Heart right ventricle (tissue), 16 donors: ENCODE measurements around the gene TMEM200C. TPM values are rescaled to one million over a fixed set of nuclear protein-coding genes. Genes with fewer than 3 reads are reported as not detected.

Experiments used
- ATAC-seq, 8 donors: fragments of 200-7000 bp; cut with Tn5 transposase; one replicate each; pipeline ENCODE4 v1.9.1; 2020; ENCODE audit warnings: mild to moderate bottlenecking in 8 of 8, moderate library complexity in 8 of 8, moderate number of reproducible peaks in 1 of 8
- DNase-seq, 2 donors: peaks; one replicate each; pipeline ENCODE4 v3.0.0-alpha.2; 2020
- H3K27ac ChIP-seq, 10 donors: fragments of 200-600 bp; sonication (generic) in 2 of 10; one replicate each; pipeline versions ENCODE4 v1.5.0 to v1.8.0; 2020 to 2022; ENCODE audit warnings: mild to moderate bottlenecking in 3 of 10
- H3K27me3 ChIP-seq, 7 donors: fragments of 200-600 bp; one replicate each; pipeline ENCODE4 v1.8.0; 2021 to 2022; ENCODE audit warnings: mild to moderate bottlenecking in 2 of 7
- H3K36me3 ChIP-seq, 9 donors: fragments of 200-600 bp; sonication (generic) in 1 of 9; one replicate each; pipeline versions ENCODE4 v1.5.0 to v1.8.0; 2020 to 2022; ENCODE audit warnings: mild to moderate bottlenecking in 2 of 9
- H3K4me1 ChIP-seq, 9 donors: fragments of 200-600 bp; sonication (generic) in 1 of 9; one replicate each; pipeline versions ENCODE4 v1.5.0 to v1.8.0; 2020 to 2022; ENCODE audit warnings: mild to moderate bottlenecking in 4 of 9
- H3K4me3 ChIP-seq, 10 donors: fragments of 200-600 bp; sonication (generic) in 2 of 10; one replicate each; pipeline versions ENCODE4 v1.5.0 to v1.8.0; 2020 to 2022; ENCODE audit warnings: mild to moderate bottlenecking in 7 of 10, moderate library complexity in 2 of 10
- H3K9me3 ChIP-seq, 11 donors: fragments of 200-600 bp in 10 of 11; sonication (generic) in 2 of 11; one replicate each; pipeline versions ENCODE4 v1.5.0 to v1.8.0; 2013 to 2022; ENCODE audit warnings: mild to moderate bottlenecking in 2 of 11, control low read depth in 1 of 11, moderate library complexity in 1 of 11
- WGBS, 2 donors: extraction: QIAGEN DNeasy Blood & Tissue Kit; methylation state at CpG; one replicate each; pipeline ENCODE4 v1.1.7; 2013; ENCODE audit warnings: inconsistent platforms in 1 of 2; 5-methylcytosine and 5-hydroxymethylcytosine counted together
- intact Hi-C, 10 donors: fragments of 100-400 bp; cut with DNase I; formaldehyde crosslinking; loops; one replicate each; pipeline versions ENCODE4 v1.11.1 to v1.14.2; 2022
- polyA plus RNA-seq, 2 donors: library from polyadenylated mRNA; stranded (reverse); fragments of 200-250 nt; gene quantifications; one replicate each; pipeline ENCODE4 v1.2.3, GENCODE V29; 2013
- total RNA-seq, 10 donors: library from RNA; stranded (reverse); fragmentation: NEBNext Ultra II Directional in 3 of 10; extraction: Animal tissue kit (Norgen Biotek cat#: 25700) in 3 of 10; gene quantifications; one replicate each; pipeline versions ENCODE4 v1.2.1 to v1.2.4, GENCODE V29; 2021 to 2023
- TF ChIP-seq, protein P1 (sequence below), 9 donors: fragments of 200-600 bp; sonication (generic) in 2 of 9; IDR thresholded peaks; one replicate each; pipeline versions ENCODE4 v1.5.0 to v1.8.0; 2021 to 2022; ENCODE audit warnings: antibody characterized with exemption in 9 of 9, mild to moderate bottlenecking in 5 of 9, moderate library complexity in 1 of 9
- donor health status: Arrhythmogenic right ventricular cardiomyopathy.
- donor health status: ischemic (EF 13 %, LVEDD 7.1; RV severe dilation, severe dysfunction).
- donor health status: healthy with polysubstance abuse.
- donor health status: DM: no; HTN: yes; CAD: no.
- donor health status: DM: no; HTN: no; CAD: no.
- donor health status: ischemic (EF 25% LVEDD 6.9; RV normal size, moderate dysfunction).
- donor health status: ischemic (EF 25% LVEDD 5.7; RV mildly dilated, moderate dysfunction).
- donor health status: healthy.
- donor health status: DM: yes; HTN: yes; CAD: no.
- donor health status: Ischemic cardiomyopathy.
- donor health status: ischemic (EF 35%, LVEDD 5.7; RV mildly dilated, moderate dysfunction).
- donor health status: nonischemic (EF 11% LVEDD 7.7; RV severe dilation, severe dysfunction).
- donor health status: DM: yes; HTN: yes; CAD: no.
- donor health status: PGD.
- donor health status: ischemic (EF 29% LVEDD 5.4; RV normal size, mild dysfunction).
- donor health status: nonischemic (EF 23%, LVEDD 6.1; RV moderate dilation, normal function).

Gene TMEM200C
- total and polyA plus RNA-seq, 12 donors = 0.04 to 1.7 (median 0.33) TPM

DNA sequence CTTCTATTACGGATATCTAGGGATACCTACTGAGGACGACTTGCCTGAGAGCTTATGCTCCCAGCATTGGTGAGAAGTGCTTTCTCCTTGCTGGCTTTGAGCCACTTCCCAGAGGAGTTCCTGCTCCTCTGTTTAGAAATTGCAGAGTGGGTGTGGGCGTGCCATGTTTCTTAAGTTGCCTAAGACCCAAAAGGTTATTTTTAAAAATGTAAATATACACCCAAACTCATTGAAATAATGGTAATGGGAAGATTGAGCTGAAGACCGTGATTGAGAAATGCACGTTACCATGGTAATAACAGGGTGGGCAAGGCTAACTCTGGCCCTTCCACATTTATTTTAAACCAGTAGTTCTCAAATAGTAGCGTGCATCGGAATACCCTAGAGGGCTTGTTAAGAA, 17.2 kb upstream of the TMEM200C start:
- Histone ChIP-seq H3K36me3 (no peaks in the 10 kb centered on the region), H3K4me1 (no peaks in the 10 kb centered on the region), H3K27ac (no peak overlapping the region), H3K9me3 (no peaks in the 10 kb centered on the region), H3K27me3 (peaks cover 0 to 12% (median 5%) of the 10 kb centered on the region in 7 donors), H3K4me3 (no peak overlapping the region)
- TF ChIP-seq, protein P1, sequence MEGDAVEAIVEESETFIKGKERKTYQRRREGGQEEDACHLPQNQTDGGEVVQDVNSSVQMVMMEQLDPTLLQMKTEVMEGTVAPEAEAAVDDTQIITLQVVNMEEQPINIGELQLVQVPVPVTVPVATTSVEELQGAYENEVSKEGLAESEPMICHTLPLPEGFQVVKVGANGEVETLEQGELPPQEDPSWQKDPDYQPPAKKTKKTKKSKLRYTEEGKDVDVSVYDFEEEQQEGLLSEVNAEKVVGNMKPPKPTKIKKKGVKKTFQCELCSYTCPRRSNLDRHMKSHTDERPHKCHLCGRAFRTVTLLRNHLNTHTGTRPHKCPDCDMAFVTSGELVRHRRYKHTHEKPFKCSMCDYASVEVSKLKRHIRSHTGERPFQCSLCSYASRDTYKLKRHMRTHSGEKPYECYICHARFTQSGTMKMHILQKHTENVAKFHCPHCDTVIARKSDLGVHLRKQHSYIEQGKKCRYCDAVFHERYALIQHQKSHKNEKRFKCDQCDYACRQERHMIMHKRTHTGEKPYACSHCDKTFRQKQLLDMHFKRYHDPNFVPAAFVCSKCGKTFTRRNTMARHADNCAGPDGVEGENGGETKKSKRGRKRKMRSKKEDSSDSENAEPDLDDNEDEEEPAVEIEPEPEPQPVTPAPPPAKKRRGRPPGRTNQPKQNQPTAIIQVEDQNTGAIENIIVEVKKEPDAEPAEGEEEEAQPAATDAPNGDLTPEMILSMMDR (IDR thresholded peaks at IDR 0.05) = no peak
- no peak for DNase-seq
- WGBS, 2 donors = 78% methylated on average over 7 of the region's 7 CpGs
- ATAC-seq = no peak
- intact Hi-C loops = no loop called here

DNA sequence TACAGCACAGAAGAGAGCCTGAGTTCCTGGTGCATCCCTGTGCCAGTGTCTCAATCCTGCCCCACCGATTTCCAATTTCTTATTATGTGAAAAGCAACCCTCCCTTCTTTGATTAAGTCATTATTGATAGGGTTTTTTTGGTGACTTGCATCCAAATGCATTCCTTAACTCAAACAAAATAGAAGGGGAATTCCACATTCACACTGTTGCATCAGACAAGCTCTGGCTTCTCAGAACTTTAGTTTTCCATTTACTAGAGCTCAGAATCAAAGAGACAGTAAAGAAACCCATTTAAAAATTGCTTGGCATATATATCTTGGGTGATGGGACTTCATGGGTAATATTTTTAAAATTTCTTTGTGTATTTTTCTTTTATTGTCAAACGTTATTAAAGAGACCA, 13.8 kb upstream of the TMEM200C start:
- peaks cover 0 to 22% (median 6%) of the 10 kb centered on the region in 7 donors for H3K27me3 ChIP-seq
- no peak for ATAC-seq
- H3K9me3 ChIP-seq = no peaks in the 10 kb centered on the region
- no peaks in the 10 kb centered on the region for H3K4me1 ChIP-seq
- H3K27ac ChIP-seq = no peak overlapping the region
- H3K4me3 ChIP-seq = no peak overlapping the region
- intact Hi-C loops = no loop called here
- TF ChIP-seq, protein P1 (IDR thresholded peaks at IDR 0.05) = no peak
- no peaks in the 10 kb centered on the region for H3K36me3 ChIP-seq
- WGBS, 2 donors = 77 to 87% methylated on average over 2 of the region's 2 CpGs
- DNase-seq = no peak

DNA sequence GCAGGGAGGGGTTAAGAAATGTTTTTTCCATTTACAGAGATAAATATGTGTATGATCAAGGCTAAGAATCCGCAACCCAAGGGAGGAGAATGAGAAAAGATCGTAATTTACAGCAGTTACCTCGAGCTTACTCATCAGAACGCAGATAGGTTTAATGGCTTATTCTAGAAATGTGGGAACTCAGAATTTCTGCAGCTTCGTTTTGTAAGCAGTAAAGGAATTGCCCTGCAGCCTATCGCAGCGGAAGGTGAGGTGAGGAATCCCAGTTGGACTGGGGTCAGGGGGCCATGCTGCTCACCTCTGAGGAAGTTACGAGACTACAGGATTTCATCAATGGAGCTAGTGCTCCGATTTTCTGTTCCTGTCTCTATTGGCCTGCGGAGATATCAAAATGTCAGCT, 8.1 kb upstream of the TMEM200C start:
- TF ChIP-seq, protein P1 (IDR thresholded peaks at IDR 0.05) = no peak
- Histone ChIP-seq H3K9me3 (no peaks in the 10 kb centered on the region), H3K27me3 (peaks cover 2 to 50% (median 26%) of the 10 kb centered on the region in 7 donors), H3K4me3 (no peak overlapping the region), H3K27ac (no peak overlapping the region), H3K4me1 (peaks cover 0 to under 1% (median 0%) of the 10 kb centered on the region in 9 donors), H3K36me3 (no peaks in the 10 kb centered on the region)
- no peak for ATAC-seq
- 78 to 81% methylated on average over 10 of the region's 10 CpGs for WGBS, 2 donors
- no peak for DNase-seq
- intact Hi-C loops = no loop called here

DNA sequence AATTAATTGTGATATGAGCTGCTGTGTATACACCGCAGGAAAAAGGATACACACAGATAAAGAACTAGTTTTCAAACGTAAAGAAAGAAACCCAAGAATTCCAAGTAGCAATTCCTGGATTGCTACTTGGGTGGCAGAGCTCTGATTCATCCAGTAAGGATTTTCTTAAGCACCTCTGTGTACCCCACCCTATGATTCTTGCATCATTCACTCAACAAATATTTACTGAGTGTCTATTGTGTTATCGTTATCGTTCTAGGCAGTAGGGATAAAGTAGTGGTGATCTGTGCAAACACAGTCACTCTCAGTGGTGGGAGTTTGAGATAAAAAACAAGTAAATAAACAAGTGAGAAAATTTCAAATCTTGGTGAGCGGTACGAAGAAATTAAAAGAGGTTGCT, 4.9 kb upstream of the TMEM200C start:
- Histone ChIP-seq H3K9me3 (no peaks in the 10 kb centered on the region), H3K4me1 (peaks cover 0 to 24% (median 7%) of the 10 kb centered on the region in 9 donors), H3K27me3 (peaks cover 8 to 71% (median 49%) of the 10 kb centered on the region in 7 donors), H3K27ac (no peak overlapping the region), H3K4me3 (no peak overlapping the region), H3K36me3 (no peaks in the 10 kb centered on the region)
- no peak for DNase-seq
- 76 to 85% methylated on average over 6 of the region's 6 CpGs for WGBS, 2 donors
- ATAC-seq = no peak
- TF ChIP-seq, protein P1 (IDR thresholded peaks at IDR 0.05) = no peak
- intact Hi-C loops = no loop called here
